NB4 (cell line): Measurements from ENCODE around the gene IGF2BP3.
A peak's percentile ranks its signal among the peaks of the same experiment; 100 is the strongest.

Source experiments
- DNase-seq: peaks from one replicate; pipeline ENCODE4 v3.0.0; 2010; ENCODE audit warnings: low read depth
- H3K4me3 ChIP-seq: one replicate; pipeline ENCODE4 v1.5.1; 2011; ENCODE audit warnings: mild to moderate bottlenecking, low read depth, low read length, moderate library complexity
- CTCF ChIP-seq: IDR thresholded peaks from one replicate; pipeline ENCODE4 v1.5.1; 2012; ENCODE audit warnings: low read depth, low read length
- MAX ChIP-seq: IDR thresholded peaks from 2 replicates; pipeline ENCODE4 v1.6.1; 2011; ENCODE audit warnings: low read depth, low read length
- MYC ChIP-seq: IDR thresholded peaks from 2 replicates; pipeline ENCODE4 v1.6.1; 2011; ENCODE audit warnings: low read depth, low read length
- POLR2A ChIP-seq: IDR thresholded peaks from 2 replicates; pipeline ENCODE4 v1.6.1; 2011; ENCODE audit warnings: mild to moderate bottlenecking; ENCODE audit not compliant: insufficient read length; ENCODE audit errors: extremely low read depth

The IGF2BP3 gene

GRCh38 chr7:23373151-23374004 lies 96.9 kb downstream of the IGF2BP3 start:
- TF ChIP-seq MYC (peak; percentile 39; the same call in 1 of the 2 replicates), CTCF (no peak), MAX (peak; percentile 69), POLR2A (no peak)
- H3K4me3 ChIP-seq: no peak overlapping the region
- DNase-seq: peak; percentile 30

GRCh38 chr7:23372611-23373010 lies 97.7 kb downstream of the IGF2BP3 start:
- DNase-seq: no peak
- H3K4me3 ChIP-seq: no peak overlapping the region
- no peak for TF ChIP-seq CTCF
- TF ChIP-seq MAX: no peak
- no peak for TF ChIP-seq MYC
- TF ChIP-seq POLR2A: no peak

- TF ChIP-seq MYC (no peak), MAX (no peak), POLR2A (no peak), CTCF (no peak)
- no peak for DNase-seq
- no peak overlapping the region for H3K4me3 ChIP-seq
Observed at GRCh38 chr7:23371654-23372053, 98.6 kb downstream of the IGF2BP3 start.

GRCh38 chr7:23369695-23370404 lies 100.4 kb downstream of the IGF2BP3 start:
- no peak for TF ChIP-seq POLR2A
- TF ChIP-seq MYC: no peak

GRCh38 chr7:23369100-23369499 lies 101.2 kb downstream of the IGF2BP3 start:
- DNase-seq: no peak
- TF ChIP-seq CTCF (no peak), POLR2A (no peak), MAX (no peak), MYC (no peak)
- no peak overlapping the region for H3K4me3 ChIP-seq

More at GRCh38 chr7:23369695-23370404, 100.4 kb downstream of the IGF2BP3 start:
- H3K4me3 ChIP-seq: no peak overlapping the region
- DNase-seq: no peak

- no peak overlapping the region for H3K4me3 ChIP-seq
- no peak for TF ChIP-seq POLR2A
- no peak for TF ChIP-seq MAX
- TF ChIP-seq MYC: no peak
- TF ChIP-seq CTCF: no peak
- no peak for DNase-seq
Observed at GRCh38 chr7:23358152-23358674, 112.1 kb downstream of the IGF2BP3 start.
